Neural crest cell (in vitro differentiated cells): Measurements from ENCODE around the gene NFIX. TPM values are rescaled to one million over a fixed set of nuclear protein-coding genes. Genes with fewer than 3 reads are reported as not detected.
A peak's percentile ranks its signal among the peaks of the same experiment; 100 is the strongest.

Experiments
- DNase-seq: peaks from one replicate; pipeline ENCODE4 v3.0.0; 2021; ENCODE audit warnings: low read depth, mixed read lengths, low spot score
- H3K27ac Mint-ChIP-seq: one replicate; pipeline ENCODE4 v1.8.0; 2021; ENCODE audit warnings: mild to moderate bottlenecking, mixed read lengths; ENCODE audit not compliant: unreplicated experiment
- H3K27me3 Mint-ChIP-seq: 2 replicates; pipeline ENCODE4 v1.8.0; 2021; ENCODE audit warnings: low read depth, mild to moderate bottlenecking, mixed read lengths
- H3K36me3 Mint-ChIP-seq: 2 replicates; pipeline ENCODE4 v1.8.0; 2021; ENCODE audit warnings: low read depth, mild to moderate bottlenecking, mixed read lengths
- H3K4me1 Mint-ChIP-seq: 2 replicates; pipeline ENCODE4 v1.8.0; 2021; ENCODE audit warnings: mixed read lengths
- H3K4me3 Mint-ChIP-seq: one replicate; pipeline ENCODE4 v1.8.0; 2021; ENCODE audit warnings: mild to moderate bottlenecking, mixed read lengths
- H3K9me3 Mint-ChIP-seq: 2 replicates; pipeline ENCODE4 v1.8.0; 2021; ENCODE audit warnings: mixed read lengths
- total RNA-seq: library from RNA; stranded (reverse); gene quantifications from 2 replicates; pipeline ENCODE4 v1.2.1, GENCODE V29; 2021
- TF ChIP-seq, protein P1 (sequence below): fragments of 200-600 bp; sonication (generic); conservative IDR thresholded peaks from 2 replicates; pipeline ENCODE4 v1.5.0; 2021; ENCODE audit warnings: antibody characterized with exemption, mild to moderate bottlenecking

NFIX gene
- total RNA-seq, 1 donor from 2014 or later = 0.68 TPM

DNA sequence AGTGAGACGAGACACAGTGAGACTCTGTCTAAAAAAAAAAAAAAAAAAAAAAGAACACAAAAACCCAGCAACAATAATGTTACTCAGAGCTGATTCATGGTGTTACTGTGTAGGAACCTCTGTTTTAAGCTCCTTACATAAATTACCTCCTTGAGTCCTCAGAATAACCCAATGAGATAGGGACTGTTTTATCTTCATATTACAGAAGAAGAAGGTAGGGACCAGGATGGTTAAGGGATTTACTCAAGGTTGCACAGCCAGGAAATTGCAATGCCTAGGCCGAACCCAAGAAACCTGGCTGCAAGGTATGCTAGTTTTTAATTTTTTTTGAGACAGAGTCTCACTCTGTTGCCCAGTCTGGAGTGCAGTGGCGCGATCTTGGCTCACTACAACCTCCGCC lies 27.4 kb upstream of the NFIX start:
- TF ChIP-seq, protein P1, sequence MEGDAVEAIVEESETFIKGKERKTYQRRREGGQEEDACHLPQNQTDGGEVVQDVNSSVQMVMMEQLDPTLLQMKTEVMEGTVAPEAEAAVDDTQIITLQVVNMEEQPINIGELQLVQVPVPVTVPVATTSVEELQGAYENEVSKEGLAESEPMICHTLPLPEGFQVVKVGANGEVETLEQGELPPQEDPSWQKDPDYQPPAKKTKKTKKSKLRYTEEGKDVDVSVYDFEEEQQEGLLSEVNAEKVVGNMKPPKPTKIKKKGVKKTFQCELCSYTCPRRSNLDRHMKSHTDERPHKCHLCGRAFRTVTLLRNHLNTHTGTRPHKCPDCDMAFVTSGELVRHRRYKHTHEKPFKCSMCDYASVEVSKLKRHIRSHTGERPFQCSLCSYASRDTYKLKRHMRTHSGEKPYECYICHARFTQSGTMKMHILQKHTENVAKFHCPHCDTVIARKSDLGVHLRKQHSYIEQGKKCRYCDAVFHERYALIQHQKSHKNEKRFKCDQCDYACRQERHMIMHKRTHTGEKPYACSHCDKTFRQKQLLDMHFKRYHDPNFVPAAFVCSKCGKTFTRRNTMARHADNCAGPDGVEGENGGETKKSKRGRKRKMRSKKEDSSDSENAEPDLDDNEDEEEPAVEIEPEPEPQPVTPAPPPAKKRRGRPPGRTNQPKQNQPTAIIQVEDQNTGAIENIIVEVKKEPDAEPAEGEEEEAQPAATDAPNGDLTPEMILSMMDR = no peak
- H3K4me3 Mint-ChIP-seq = no peak overlapping the region
- peaks cover 33% of the 10 kb centered on the region for H3K27me3 Mint-ChIP-seq
- no peak for DNase-seq
- H3K36me3 Mint-ChIP-seq = no peaks in the 10 kb centered on the region
- no peaks in the 10 kb centered on the region for H3K9me3 Mint-ChIP-seq
- H3K27ac Mint-ChIP-seq = no peak overlapping the region
- H3K4me1 Mint-ChIP-seq = peaks cover 5% of the 10 kb centered on the region

DNA sequence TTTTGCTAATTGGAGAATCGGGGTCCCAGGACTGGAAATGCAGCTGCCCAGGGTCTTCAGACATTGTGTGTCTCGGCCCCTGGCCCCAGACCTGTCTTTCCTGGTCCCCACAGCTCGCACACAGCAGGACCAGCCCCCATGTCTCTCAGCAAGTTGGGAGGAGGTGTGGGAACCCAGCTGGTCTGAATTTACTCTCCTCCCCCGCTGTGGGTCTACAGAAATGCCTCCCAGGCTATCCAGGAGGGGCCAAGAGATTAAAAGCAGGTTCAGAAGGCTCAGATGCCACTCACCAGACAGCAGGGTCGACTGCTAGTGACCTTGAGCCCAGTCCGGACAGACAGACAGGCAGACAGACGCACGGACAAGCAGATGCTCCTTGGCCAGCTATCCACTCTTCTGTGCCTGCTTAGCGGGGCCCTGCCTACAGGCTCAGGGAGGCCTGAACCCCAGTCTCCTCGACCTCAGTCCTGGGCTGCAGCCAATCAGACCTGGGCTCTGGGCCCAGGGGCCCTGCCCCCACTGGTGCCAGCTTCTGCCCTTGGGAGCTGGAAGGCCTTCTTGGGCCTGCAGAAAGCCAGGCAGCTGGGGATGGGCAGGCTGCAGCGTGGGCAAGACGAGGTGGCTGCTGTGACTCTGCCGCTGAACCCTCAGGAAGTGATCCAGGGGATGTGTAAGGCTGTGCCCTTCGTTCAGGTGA lies 25.8 kb upstream of the NFIX start, which contains the start of gene DAND5:
Gene DAND5 (plus strand): TSS at position 285 of the 697 bp plus-strand sequence. CDS start 85 bp downstream, at position 370.
- H3K27ac Mint-ChIP-seq = peak within 1 kb of the TSS; percentile 66
- H3K4me3 Mint-ChIP-seq = no peak within 1 kb of the TSS
- H3K9me3 Mint-ChIP-seq = no peaks in the 10 kb centered on the region
- H3K27me3 Mint-ChIP-seq = peaks cover 38% of the 10 kb centered on the region
- no peaks in the 10 kb centered on the region for H3K36me3 Mint-ChIP-seq
- peaks cover 5% of the 10 kb centered on the region for H3K4me1 Mint-ChIP-seq
- DNase-seq = no peak
- TF ChIP-seq, protein P1 = no peak

DNA sequence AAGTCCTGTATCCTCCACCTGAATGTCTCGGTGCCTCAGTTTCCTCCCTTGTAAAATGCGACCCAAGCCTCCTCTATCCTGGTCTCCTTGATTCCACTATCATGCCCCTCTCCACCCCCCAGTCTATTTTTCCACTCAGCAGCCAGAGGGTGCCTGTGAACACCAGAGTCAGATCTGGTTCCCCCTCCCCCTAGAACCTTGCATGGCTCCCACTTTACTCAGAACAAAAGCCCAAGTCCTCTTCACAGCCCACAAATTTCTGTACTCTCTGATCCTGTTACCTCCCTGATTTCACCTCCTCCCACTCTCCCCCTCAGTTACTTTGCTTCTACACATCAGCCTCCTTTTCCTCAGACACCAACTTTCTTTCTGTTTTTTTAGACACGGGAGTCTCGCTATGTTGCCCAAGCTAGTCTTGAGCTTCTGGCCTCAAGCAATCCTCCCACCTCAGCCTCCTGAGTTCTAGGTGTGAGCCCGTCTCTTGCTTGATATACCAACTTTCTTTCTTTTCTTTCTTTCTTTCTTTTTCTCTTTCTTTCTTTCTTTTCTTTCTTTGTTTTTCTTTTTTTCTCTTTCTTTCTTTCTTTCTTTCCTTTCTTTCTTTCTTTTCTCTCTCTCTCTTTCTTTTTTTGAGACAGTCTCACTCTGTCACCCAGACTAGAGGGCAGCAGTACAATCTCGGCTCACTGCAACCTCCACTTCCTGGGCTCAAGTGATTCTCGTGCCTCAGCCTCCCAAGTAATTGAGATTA lies 25.0 kb upstream of the NFIX start:
- DNase-seq = no peak
- H3K9me3 Mint-ChIP-seq = no peaks in the 10 kb centered on the region

DNA sequence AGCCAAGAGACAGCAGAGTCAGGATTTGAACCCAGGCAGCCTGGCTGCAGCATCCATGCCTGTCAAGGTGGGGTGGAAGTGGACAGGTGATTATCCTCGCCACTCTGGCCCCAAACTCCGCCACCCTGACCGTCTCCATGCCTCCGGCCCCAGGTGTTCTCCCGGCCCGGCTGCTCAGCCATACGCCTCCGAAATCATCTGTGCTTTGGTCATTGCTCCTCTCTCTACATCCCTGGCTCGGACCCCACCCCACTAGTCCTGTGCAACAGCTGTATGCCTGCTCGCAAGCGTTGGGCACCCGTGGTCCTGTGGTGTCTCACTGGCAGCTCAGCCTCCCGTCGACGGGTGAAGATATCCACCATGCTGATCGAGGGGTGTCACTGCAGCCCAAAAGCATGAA lies 22.0 kb upstream of the NFIX start:
- DNase-seq = no peak
- no peak overlapping the region for H3K27ac Mint-ChIP-seq
- H3K9me3 Mint-ChIP-seq = no peaks in the 10 kb centered on the region
- H3K4me1 Mint-ChIP-seq = no peaks in the 10 kb centered on the region
- H3K27me3 Mint-ChIP-seq = peaks cover 49% of the 10 kb centered on the region
- H3K4me3 Mint-ChIP-seq = no peak overlapping the region
- H3K36me3 Mint-ChIP-seq = no peaks in the 10 kb centered on the region
- TF ChIP-seq, protein P1 = no peak

More for the DNA sequence above, 25.0 kb upstream of the NFIX start:
- TF ChIP-seq, protein P1 = no peak
- peaks cover 33% of the 10 kb centered on the region for H3K27me3 Mint-ChIP-seq
- H3K4me1 Mint-ChIP-seq = peaks cover under 1% of the 10 kb centered on the region
- peak overlapping the region; percentile 66 for H3K27ac Mint-ChIP-seq
- no peak overlapping the region for H3K4me3 Mint-ChIP-seq
- no peaks in the 10 kb centered on the region for H3K36me3 Mint-ChIP-seq

DNA sequence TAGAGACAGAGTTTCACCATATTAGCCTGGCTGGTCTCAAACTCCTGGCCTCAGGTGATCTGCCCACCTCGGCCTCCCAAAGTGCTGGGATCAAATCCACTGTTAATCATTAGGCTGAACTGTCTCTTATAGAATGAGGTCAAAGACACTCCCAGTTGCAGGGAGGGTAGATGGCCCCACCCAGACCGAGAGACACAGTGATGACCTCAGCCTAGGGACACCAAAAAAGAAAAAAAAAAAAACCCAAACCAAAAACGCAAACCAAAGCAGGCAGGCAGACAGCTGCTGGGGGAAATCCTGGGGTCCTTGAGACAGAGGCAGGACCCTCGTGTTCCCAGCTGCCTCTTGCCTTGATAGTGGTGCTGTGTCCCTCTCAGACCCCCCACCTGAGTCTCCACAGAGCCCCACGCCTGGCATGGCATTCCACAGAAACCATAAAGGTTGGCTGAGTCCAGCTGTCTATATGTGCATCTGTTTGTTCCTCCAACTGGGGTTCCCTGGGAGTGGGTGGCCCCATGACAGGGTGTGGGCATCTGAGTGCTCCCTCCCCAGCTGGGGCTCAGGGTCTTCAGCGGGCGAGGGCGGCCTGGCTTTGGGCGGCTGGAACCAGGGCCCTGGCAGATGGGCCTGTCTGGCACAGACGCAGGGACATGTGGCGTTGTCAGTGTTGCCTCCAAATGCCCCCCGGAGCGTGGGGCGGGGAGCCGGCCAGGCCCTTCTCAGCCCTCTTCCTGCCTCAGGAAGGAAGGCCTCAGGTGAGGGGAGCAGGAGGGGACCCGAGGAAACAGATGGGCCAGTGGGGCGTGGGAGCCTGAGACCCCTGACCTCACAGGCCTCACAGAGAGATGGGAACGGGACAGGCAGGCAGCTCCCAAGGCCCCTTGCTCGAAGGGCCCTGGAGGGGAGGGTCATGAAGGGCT lies 20.7 kb upstream of the NFIX start:
- H3K4me1 Mint-ChIP-seq = no peaks in the 10 kb centered on the region
- TF ChIP-seq, protein P1 = no peak
- H3K4me3 Mint-ChIP-seq = no peak overlapping the region
- H3K27ac Mint-ChIP-seq = no peak overlapping the region
- DNase-seq = no peak
- H3K27me3 Mint-ChIP-seq = peaks cover 61% of the 10 kb centered on the region
- H3K36me3 Mint-ChIP-seq = no peaks in the 10 kb centered on the region
- H3K9me3 Mint-ChIP-seq = no peaks in the 10 kb centered on the region
